NT2/D1 (cell line): ENCODE data around the gene LYRM4.

ENCODE experiments used
- SUZ12 ChIP-seq: IDR thresholded peaks from 2 replicates; pipeline ENCODE4 v1.6.1; 2011; ENCODE audit not compliant: insufficient read length, insufficient read depth; ENCODE audit errors: extremely low read depth
- YY1 ChIP-seq: IDR thresholded peaks from 2 replicates; pipeline ENCODE4 v1.6.1; 2011; ENCODE audit not compliant: insufficient read length, insufficient read depth
- ZNF274 ChIP-seq: IDR thresholded peaks from 2 replicates; pipeline ENCODE4 v1.6.1; 2011; ENCODE audit warnings: mild to moderate bottlenecking, low read depth, low read length

GRCh38 chr6:5089481-5090438, 171.0 kb downstream of the LYRM4 start:
- TF ChIP-seq ZNF274 (no peak), YY1 (no peak), SUZ12 (no peak)
